Thyroid gland (tissue), 4 donors: ENCODE measurements around the gene CLIP2. TPM values are rescaled to one million over a fixed set of nuclear protein-coding genes. Genes with fewer than 3 reads are reported as not detected.

ENCODE experiments used
- DNase-seq, 2 donors: peaks; one replicate each; pipeline ENCODE4 v3.0.0-alpha.2; 2019
- H3K27ac ChIP-seq, 3 donors: fragments of 200-600 bp; sonication (generic); 1 replicate in 2 of 3; 2 replicates in 1 of 3; pipeline ENCODE4 v1.5.1; 2016 to 2019; ENCODE audit warnings: mild to moderate bottlenecking in 1 of 3, moderate library complexity in 1 of 3
- H3K27me3 ChIP-seq: fragments of 200-600 bp; sonication (generic); one replicate; pipeline ENCODE4 v1.5.1; 2019
- H3K36me3 ChIP-seq, 2 donors: fragments of 200-600 bp; sonication (generic); one replicate each; pipeline ENCODE4 v1.5.1; 2016 to 2019
- H3K4me1 ChIP-seq, 2 donors: fragments of 200-600 bp; sonication (generic); one replicate each; pipeline ENCODE4 v1.5.1; 2017 to 2019
- H3K4me3 ChIP-seq, 3 donors: fragments of 200-600 bp; sonication (generic); replicated peaks in 1 of 3; 1 replicate in 2 of 3; 2 replicates in 1 of 3; pipeline ENCODE4 v1.5.1; 2016; ENCODE audit warnings: mild to moderate bottlenecking in 1 of 3
- H3K9me3 ChIP-seq: fragments of 200-600 bp; sonication (generic); one replicate; pipeline ENCODE4 v1.5.1; 2017
- POLR2A ChIP-seq, 2 donors: fragments of 450-650 bp; IDR thresholded peaks; one replicate each; pipeline ENCODE4 v1.6.1; 2017; ENCODE audit warnings: antibody characterized with exemption in 2 of 2, mild to moderate bottlenecking in 2 of 2, moderate library complexity in 1 of 2
- WGBS, 2 donors: methylation state at CpG; one replicate each; pipeline ENCODE4 v1.1.5; 2017; 5-methylcytosine and 5-hydroxymethylcytosine counted together
- intact Hi-C: fragments of 100-400 bp; cut with DNase I; formaldehyde crosslinking; loops from one replicate; pipeline ENCODE4 v1.15.1; 2023
- total RNA-seq, 4 donors: library from RNA; depleted of rRNA; stranded (reverse); fragments of >200 nt; gene quantifications; one replicate each; pipeline ENCODE4 v1.2.3, GENCODE V29; 2016
- TF ChIP-seq, protein P1 (sequence below), 6 experiments: fragments of 200-600 bp in 3 of 6; fragments of 450-650 bp in 3 of 6; sonication (generic) in 3 of 6; IDR thresholded peaks; one replicate each; pipeline ENCODE4 v1.5.1; 2016 to 2019; ENCODE audit warnings: antibody characterized with exemption in 6 of 6, mild to moderate bottlenecking in 2 of 6, inconsistent platforms in 1 of 6, moderate library complexity in 1 of 6

Gene CLIP2
- total RNA-seq, 4 donors from 2014 or later, result 4.4 to 16.5 (median 6.7) TPM

DNA sequence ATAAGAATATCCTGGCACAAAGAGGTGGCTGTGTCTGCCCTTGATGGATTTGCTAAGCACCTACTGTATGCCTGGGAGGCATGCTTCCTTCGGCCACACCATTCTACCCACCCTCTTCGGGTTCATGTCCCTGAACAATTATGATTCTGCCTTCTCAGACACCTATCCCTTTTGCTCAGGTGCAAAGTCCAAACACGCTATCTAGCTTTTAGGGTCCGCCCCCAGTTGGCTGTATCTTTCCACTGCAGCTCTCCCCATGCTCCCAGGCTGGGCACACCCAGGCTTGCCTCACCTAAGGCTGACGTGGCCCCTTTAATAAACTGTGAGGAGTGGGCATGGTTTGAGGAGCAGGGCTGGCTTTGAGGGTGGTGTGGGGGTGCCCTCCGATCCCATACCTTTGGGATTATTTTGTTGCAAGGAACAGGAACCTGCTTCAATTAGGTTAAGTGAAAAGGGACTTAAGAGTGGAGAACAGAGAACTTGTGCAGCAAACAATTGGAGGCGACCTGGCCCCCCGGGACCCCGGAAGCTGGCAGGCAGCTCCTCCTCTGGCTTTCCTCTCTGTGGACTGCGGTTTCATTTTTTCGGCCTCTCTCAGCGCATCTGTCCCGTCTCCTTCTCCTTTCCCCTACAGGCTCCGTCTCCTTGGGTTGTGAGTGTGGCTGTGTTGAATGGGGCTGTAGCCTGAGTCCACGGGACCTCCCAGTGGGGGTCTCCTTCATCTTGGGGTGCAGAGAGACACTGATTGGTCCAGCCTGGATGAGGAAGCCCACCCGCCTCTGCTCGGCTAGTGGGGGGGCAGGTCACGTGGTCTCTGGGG, 3.8 kb downstream of the CLIP2 start:
- no peak for TF ChIP-seq POLR2A (IDR thresholded peaks at IDR 0.05)
- TF ChIP-seq, protein P1, sequence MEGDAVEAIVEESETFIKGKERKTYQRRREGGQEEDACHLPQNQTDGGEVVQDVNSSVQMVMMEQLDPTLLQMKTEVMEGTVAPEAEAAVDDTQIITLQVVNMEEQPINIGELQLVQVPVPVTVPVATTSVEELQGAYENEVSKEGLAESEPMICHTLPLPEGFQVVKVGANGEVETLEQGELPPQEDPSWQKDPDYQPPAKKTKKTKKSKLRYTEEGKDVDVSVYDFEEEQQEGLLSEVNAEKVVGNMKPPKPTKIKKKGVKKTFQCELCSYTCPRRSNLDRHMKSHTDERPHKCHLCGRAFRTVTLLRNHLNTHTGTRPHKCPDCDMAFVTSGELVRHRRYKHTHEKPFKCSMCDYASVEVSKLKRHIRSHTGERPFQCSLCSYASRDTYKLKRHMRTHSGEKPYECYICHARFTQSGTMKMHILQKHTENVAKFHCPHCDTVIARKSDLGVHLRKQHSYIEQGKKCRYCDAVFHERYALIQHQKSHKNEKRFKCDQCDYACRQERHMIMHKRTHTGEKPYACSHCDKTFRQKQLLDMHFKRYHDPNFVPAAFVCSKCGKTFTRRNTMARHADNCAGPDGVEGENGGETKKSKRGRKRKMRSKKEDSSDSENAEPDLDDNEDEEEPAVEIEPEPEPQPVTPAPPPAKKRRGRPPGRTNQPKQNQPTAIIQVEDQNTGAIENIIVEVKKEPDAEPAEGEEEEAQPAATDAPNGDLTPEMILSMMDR (IDR thresholded peaks at IDR 0.05), result no peak
- no peaks in the 10 kb centered on the region for H3K36me3 ChIP-seq
- H3K4me1 ChIP-seq, result peaks cover 18 to 28% of the 10 kb centered on the region in 2 donors
- no peaks in the 10 kb centered on the region for H3K27me3 ChIP-seq
- no peaks in the 10 kb centered on the region for H3K9me3 ChIP-seq
- 84 to 87% methylated on average over 15 to 18 of the region's 18 CpGs for WGBS, 2 donors
- no peak for DNase-seq
- H3K4me3 ChIP-seq, result no peak overlapping the region
- no peak overlapping the region for H3K27ac ChIP-seq
- intact Hi-C loops, result loop anchor here (5.0 kb wide), 1 partner anchor 36 kb away; no protein-coding TSS in a partner anchor

DNA sequence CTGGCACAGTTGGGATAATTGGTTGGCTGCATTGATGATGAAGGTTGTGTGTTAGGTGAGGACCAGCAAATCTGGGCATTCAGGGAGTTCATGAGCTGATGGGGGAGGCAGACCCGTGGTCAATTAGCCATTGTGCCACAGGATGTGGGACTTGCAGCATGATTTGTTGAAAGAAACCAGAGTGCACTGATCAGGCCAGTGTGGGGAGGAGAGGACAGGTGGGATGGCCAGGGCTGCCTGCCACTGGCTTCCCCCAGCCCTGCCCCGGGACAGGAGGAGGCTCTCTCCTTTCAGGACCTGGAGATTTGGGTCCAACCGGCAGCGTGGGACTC, 4.3 kb downstream of the CLIP2 start:
- no peak overlapping the region for H3K27ac ChIP-seq
- no peaks in the 10 kb centered on the region for H3K36me3 ChIP-seq
- no peak for TF ChIP-seq POLR2A (IDR thresholded peaks at IDR 0.05)
- TF ChIP-seq, protein P1 (IDR thresholded peaks at IDR 0.05), result no peak
- H3K4me3 ChIP-seq, result no peak overlapping the region
- no peak for DNase-seq
- WGBS, 2 donors, result 68 to 71% methylated on average over 4 of the region's 4 CpGs
- H3K9me3 ChIP-seq, result no peaks in the 10 kb centered on the region
- intact Hi-C loops, result loop anchor here (5.0 kb wide), 1 partner anchor 36 kb away; no protein-coding TSS in a partner anchor
- peaks cover 13 to 23% of the 10 kb centered on the region in 2 donors for H3K4me1 ChIP-seq
- no peaks in the 10 kb centered on the region for H3K27me3 ChIP-seq

DNA sequence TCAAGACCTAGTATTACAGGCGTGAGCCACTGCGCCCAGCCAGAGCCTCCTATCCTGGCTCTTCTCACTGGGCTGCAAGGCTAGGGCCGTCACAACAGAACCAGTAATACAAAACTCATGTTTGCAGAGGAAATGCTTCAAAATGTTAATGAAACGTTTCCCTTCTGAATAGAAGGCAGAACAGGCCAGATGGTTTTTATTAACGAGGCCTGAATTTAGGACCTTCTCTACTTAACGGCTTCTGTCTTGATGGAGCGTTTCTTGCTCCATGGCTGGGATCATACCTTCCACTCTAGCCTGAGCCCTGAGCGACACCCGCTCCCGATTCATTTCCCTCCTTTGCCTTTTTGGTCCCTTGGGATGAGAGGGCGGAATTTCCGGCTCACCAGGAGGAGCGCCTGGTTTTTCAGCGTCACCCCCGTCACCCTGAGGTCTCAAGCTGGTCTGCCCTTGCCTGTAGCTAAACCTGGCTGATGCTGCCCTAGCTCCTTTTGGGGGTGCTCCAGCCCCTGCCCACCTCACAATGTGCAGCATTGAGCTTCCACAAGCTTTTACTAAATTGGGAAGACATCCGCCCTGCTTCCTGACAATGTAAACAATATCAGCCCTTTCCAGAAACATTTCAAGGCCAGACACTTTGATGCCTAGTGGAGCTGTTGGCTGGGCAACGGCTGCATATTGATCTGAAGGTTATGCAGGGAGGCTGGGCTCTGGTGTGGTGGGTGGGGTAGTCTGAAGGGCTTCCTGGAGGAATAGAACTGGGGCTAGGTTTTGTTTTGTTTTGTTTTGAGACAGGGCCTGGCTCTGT, 5.2 kb downstream of the CLIP2 start:
- Histone ChIP-seq H3K4me1 (peaks cover 8 to 17% of the 10 kb centered on the region in 2 donors), H3K36me3 (no peaks in the 10 kb centered on the region), H3K27ac (peak overlapping the region in 2 of 3 donors; percentile 38), H3K9me3 (no peaks in the 10 kb centered on the region), H3K4me3 (no peak overlapping the region), H3K27me3 (no peaks in the 10 kb centered on the region)
- intact Hi-C loops, result loop anchor here (5.0 kb wide), 1 partner anchor 37 kb away; no protein-coding TSS in a partner anchor
- WGBS, 2 donors, result 61 to 62% methylated on average over 16 to 17 of the region's 17 CpGs
- no peak for TF ChIP-seq POLR2A (IDR thresholded peaks at IDR 0.05)
- TF ChIP-seq, protein P1 (IDR thresholded peaks at IDR 0.05), result no peak
- DNase-seq, result no peak

DNA sequence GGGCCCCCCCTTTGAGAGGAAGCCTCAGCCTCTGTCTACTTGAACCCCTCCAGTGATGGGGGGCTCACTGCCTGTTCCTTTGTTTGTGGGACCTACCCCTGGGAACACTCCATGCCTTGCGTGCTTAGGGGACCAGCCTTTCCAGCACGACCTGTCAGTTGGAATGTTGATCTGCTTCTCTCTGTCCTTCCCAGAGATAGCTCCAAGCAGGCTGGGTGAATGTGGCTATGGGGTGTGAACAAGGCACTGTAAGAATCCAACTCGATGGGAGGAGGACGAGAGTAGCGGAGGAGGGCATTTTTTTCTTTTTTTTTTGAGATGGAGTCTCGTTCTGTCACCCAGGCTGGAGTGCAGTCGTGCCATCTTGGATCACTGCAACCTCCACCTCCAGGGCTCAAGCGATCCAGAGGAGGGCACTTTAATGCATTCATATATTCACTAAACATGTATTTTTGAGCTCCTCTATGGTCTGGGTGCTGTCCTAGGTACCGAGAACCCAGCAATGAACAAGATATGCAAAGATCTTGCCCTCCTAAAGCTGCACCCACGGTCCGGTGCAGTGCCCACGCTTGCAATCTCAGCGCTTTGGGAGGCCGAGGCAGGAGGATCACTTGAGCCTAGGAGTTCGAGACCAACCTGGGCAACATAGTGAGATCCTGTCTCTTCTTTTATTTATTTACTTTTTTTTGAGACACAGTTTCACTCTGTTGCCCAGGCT, 8.5 kb downstream of the CLIP2 start:
- H3K27ac ChIP-seq, result no peak overlapping the region
- no peak overlapping the region for H3K4me3 ChIP-seq
- no peak for DNase-seq
- H3K36me3 ChIP-seq, result no peaks in the 10 kb centered on the region
- peaks cover 0 to 4% of the 10 kb centered on the region in 2 donors for H3K4me1 ChIP-seq
- no peak for TF ChIP-seq POLR2A (IDR thresholded peaks at IDR 0.05)
- TF ChIP-seq, protein P1 (IDR thresholded peaks at IDR 0.05), result no peak
- no peaks in the 10 kb centered on the region for H3K9me3 ChIP-seq
- WGBS, 2 donors, result 90 to 91% methylated on average over 15 of the region's 15 CpGs
- intact Hi-C loops, result no loop called here
- H3K27me3 ChIP-seq, result no peaks in the 10 kb centered on the region
